ENCODE measurements around the gene SOX5. TPM values are rescaled to one million over a fixed set of nuclear protein-coding genes. Genes with fewer than 3 reads are reported as not detected.

Gene SOX5
- polyA plus RNA-seq, 1 of the 3 experiments (the other 2 are of a cell fraction): 0.21 TPM

GRCh38 chr12:23587833-23588559 lies 361.5 kb downstream of the SOX5 start:
- no peaks in the 10 kb centered on the region for H4K20me1 ChIP-seq (ENCODE audit: insufficient read depth)
- H2AFZ ChIP-seq (ENCODE audit: low read depth): no peak overlapping the region
- 27% methylated on average over 4 of the region's 4 CpGs for WGBS (ENCODE audit: low lambda C conversion rate)
- no peaks in the 10 kb centered on the region for H3K9me2 ChIP-seq
- no peaks in the 10 kb centered on the region for H3K9me3 ChIP-seq
- H3F3A ChIP-seq (replicated peaks; ENCODE audit: insufficient read depth): no peaks in the 10 kb centered on the region
- TF ChIP-seq SIN3A (IDR thresholded peaks at IDR 0.05; ENCODE audit: borderline replicate concordance, low read depth, low read length) (no peak), CHD2 (IDR thresholded peaks at IDR 0.05; ENCODE audit: low read length, partially characterized antibody) (no peak), TEAD4 (IDR thresholded peaks at IDR 0.05; ENCODE audit: borderline replicate concordance, insufficient read depth) (no peak), SMC3 (IDR thresholded peaks at IDR 0.05; ENCODE audit: low read depth, low read length) (no peak), NRF1 (IDR thresholded peaks at IDR 0.05; ENCODE audit: low read depth, low read length) (no peak), YY1 (IDR thresholded peaks at IDR 0.05; ENCODE audit: low read depth) (no peak), EP300 (IDR thresholded peaks at IDR 0.05; ENCODE audit: borderline replicate concordance in 1 of 2, low read depth in 1 of 2, low read length in 1 of 2) (no peak), TCF12 (IDR thresholded peaks at IDR 0.05) (no peak), RAD21 (IDR thresholded peaks at IDR 0.05; ENCODE audit: low read length) (no peak), RXRA (IDR thresholded peaks at IDR 0.05; ENCODE audit: borderline replicate concordance, low read depth) (no peak)
- TF ChIP-seq, protein P1, sequence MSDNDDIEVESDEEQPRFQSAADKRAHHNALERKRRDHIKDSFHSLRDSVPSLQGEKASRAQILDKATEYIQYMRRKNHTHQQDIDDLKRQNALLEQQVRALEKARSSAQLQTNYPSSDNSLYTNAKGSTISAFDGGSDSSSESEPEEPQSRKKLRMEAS (IDR thresholded peaks at IDR 0.05; ENCODE audit: low read depth): no peak
- TF ChIP-seq, protein P2, sequence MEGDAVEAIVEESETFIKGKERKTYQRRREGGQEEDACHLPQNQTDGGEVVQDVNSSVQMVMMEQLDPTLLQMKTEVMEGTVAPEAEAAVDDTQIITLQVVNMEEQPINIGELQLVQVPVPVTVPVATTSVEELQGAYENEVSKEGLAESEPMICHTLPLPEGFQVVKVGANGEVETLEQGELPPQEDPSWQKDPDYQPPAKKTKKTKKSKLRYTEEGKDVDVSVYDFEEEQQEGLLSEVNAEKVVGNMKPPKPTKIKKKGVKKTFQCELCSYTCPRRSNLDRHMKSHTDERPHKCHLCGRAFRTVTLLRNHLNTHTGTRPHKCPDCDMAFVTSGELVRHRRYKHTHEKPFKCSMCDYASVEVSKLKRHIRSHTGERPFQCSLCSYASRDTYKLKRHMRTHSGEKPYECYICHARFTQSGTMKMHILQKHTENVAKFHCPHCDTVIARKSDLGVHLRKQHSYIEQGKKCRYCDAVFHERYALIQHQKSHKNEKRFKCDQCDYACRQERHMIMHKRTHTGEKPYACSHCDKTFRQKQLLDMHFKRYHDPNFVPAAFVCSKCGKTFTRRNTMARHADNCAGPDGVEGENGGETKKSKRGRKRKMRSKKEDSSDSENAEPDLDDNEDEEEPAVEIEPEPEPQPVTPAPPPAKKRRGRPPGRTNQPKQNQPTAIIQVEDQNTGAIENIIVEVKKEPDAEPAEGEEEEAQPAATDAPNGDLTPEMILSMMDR (IDR thresholded peaks at IDR 0.05): no peak
- TF ChIP-seq, protein P3, sequence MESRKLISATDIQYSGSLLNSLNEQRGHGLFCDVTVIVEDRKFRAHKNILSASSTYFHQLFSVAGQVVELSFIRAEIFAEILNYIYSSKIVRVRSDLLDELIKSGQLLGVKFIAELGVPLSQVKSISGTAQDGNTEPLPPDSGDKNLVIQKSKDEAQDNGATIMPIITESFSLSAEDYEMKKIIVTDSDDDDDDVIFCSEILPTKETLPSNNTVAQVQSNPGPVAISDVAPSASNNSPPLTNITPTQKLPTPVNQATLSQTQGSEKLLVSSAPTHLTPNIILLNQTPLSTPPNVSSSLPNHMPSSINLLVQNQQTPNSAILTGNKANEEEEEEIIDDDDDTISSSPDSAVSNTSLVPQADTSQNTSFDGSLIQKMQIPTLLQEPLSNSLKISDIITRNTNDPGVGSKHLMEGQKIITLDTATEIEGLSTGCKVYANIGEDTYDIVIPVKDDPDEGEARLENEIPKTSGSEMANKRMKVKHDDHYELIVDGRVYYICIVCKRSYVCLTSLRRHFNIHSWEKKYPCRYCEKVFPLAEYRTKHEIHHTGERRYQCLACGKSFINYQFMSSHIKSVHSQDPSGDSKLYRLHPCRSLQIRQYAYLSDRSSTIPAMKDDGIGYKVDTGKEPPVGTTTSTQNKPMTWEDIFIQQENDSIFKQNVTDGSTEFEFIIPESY (IDR thresholded peaks at IDR 0.05; ENCODE audit: borderline replicate concordance, low read depth): no peak
- ChIA-PET POLR2A (no interaction called here), CTCF (interaction anchor here (0.7 kb wide), 1 partner anchor 23 kb away, joined by 3 read pairs; no protein-coding TSS in a partner anchor)
- H3K36me3 ChIP-seq (replicated peaks in 1 of 2; ENCODE audit: control insufficient read depth in 1 of 2, insufficient read depth in 2 of 2, low read length in 1 of 2): no peaks in the 10 kb centered on the region
- no peak overlapping the region for H3K4me2 ChIP-seq
- no peak overlapping the region for H3K27ac ChIP-seq (ENCODE audit: low read depth in 2 of 2, low read length in 1 of 2)
- DNase-seq: no peak
- no peaks in the 10 kb centered on the region for H3K27me3 ChIP-seq (ENCODE audit: insufficient read depth)
- no peaks in the 10 kb centered on the region for H3K4me1 ChIP-seq (ENCODE audit: control insufficient read depth in 1 of 2, insufficient read depth in 2 of 2, low read depth in 1 of 2, low read length in 1 of 2)
- H3K9ac ChIP-seq: no peak overlapping the region
- no peaks in the 10 kb centered on the region for H3K79me2 ChIP-seq (ENCODE audit: insufficient read depth)
- no peak overlapping the region for H3K4me3 ChIP-seq (ENCODE audit: low read depth in 2 of 2, low read length in 1 of 2)

GRCh38 chr12:23585782-23586163 lies 363.7 kb downstream of the SOX5 start:
- ChIA-PET POLR2A (no interaction called here), CTCF (no interaction called here)
- H3F3A ChIP-seq (replicated peaks; ENCODE audit: insufficient read depth): no peaks in the 10 kb centered on the region
- H3K36me3 ChIP-seq (replicated peaks in 1 of 2; ENCODE audit: control insufficient read depth in 1 of 2, insufficient read depth in 2 of 2, low read length in 1 of 2): no peaks in the 10 kb centered on the region
- no peak for DNase-seq
- no peaks in the 10 kb centered on the region for H4K20me1 ChIP-seq (ENCODE audit: insufficient read depth)
- H3K4me3 ChIP-seq (ENCODE audit: low read depth in 2 of 2, low read length in 1 of 2): no peak overlapping the region
- H2AFZ ChIP-seq (ENCODE audit: low read depth): no peak overlapping the region
- no peak overlapping the region for H3K4me2 ChIP-seq
- H3K9me2 ChIP-seq: no peaks in the 10 kb centered on the region
- no peaks in the 10 kb centered on the region for H3K27me3 ChIP-seq (ENCODE audit: insufficient read depth)
- no peaks in the 10 kb centered on the region for H3K4me1 ChIP-seq (ENCODE audit: control insufficient read depth in 1 of 2, insufficient read depth in 2 of 2, low read depth in 1 of 2, low read length in 1 of 2)
- H3K79me2 ChIP-seq (ENCODE audit: insufficient read depth): no peaks in the 10 kb centered on the region
- no peaks in the 10 kb centered on the region for H3K9me3 ChIP-seq
- H3K9ac ChIP-seq: no peak overlapping the region
- 58% methylated on average over 11 of the region's 11 CpGs for WGBS (ENCODE audit: low lambda C conversion rate)
- H3K27ac ChIP-seq (ENCODE audit: low read depth in 2 of 2, low read length in 1 of 2): no peak overlapping the region
- TF ChIP-seq, protein P1 (IDR thresholded peaks at IDR 0.05; ENCODE audit: low read depth): no peak
- TF ChIP-seq, protein P4, sequence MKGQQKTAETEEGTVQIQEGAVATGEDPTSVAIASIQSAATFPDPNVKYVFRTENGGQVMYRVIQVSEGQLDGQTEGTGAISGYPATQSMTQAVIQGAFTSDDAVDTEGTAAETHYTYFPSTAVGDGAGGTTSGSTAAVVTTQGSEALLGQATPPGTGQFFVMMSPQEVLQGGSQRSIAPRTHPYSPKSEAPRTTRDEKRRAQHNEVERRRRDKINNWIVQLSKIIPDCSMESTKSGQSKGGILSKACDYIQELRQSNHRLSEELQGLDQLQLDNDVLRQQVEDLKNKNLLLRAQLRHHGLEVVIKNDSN (IDR thresholded peaks at IDR 0.05; ENCODE audit: borderline replicate concordance, low read depth): no peak
- TF ChIP-seq, protein P5, sequence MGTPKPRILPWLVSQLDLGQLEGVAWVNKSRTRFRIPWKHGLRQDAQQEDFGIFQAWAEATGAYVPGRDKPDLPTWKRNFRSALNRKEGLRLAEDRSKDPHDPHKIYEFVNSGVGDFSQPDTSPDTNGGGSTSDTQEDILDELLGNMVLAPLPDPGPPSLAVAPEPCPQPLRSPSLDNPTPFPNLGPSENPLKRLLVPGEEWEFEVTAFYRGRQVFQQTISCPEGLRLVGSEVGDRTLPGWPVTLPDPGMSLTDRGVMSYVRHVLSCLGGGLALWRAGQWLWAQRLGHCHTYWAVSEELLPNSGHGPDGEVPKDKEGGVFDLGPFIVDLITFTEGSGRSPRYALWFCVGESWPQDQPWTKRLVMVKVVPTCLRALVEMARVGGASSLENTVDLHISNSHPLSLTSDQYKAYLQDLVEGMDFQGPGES (IDR thresholded peaks at IDR 0.05; ENCODE audit: low read depth, low read length): no peak
- TF ChIP-seq ELF1 (IDR thresholded peaks at IDR 0.05) (no peak), TEAD4 (IDR thresholded peaks at IDR 0.05; ENCODE audit: borderline replicate concordance, insufficient read depth) (no peak), USF2 (IDR thresholded peaks at IDR 0.05; ENCODE audit: borderline replicate concordance, low read depth, low read length) (no peak), FOXM1 (IDR thresholded peaks at IDR 0.05; ENCODE audit: low read depth) (no peak), SMC3 (IDR thresholded peaks at IDR 0.05; ENCODE audit: low read depth, low read length) (no peak), MXI1 (IDR thresholded peaks at IDR 0.05; ENCODE audit: low read depth, low read length) (no peak), SIN3A (IDR thresholded peaks at IDR 0.05; ENCODE audit: borderline replicate concordance, low read depth, low read length) (no peak)

Measured in SK-N-SH (cell line).